Measurements from ENCODE around the gene KAZN.

KAZN gene

GRCh38 chr1:14650951-14651350, 52.5 kb downstream of the KAZN start:
- no peak overlapping the region for H3K4me3 ChIP-seq (ENCODE audit: low read length)
- H3K27me3 ChIP-seq (ENCODE audit: control insufficient read depth, insufficient read depth, low read length): no peaks in the 10 kb centered on the region
- no peaks in the 10 kb centered on the region for H3K9me3 ChIP-seq (replicated peaks; ENCODE audit: low read length)
- H3K4me2 ChIP-seq (ENCODE audit: low read length): no peak overlapping the region
- no peak overlapping the region for H3K9ac ChIP-seq (ENCODE audit: low read depth, low read length)
- no peaks in the 10 kb centered on the region for H3K4me1 ChIP-seq (ENCODE audit: control insufficient read depth, insufficient read depth, low read length)
- no peaks in the 10 kb centered on the region for H3K36me3 ChIP-seq (ENCODE audit: insufficient read depth, low read length)

GRCh38 chr1:14652840-14653239, 54.4 kb downstream of the KAZN start:
- no peak overlapping the region for H3K9ac ChIP-seq (ENCODE audit: low read depth, low read length)
- no peak overlapping the region for H3K4me2 ChIP-seq (ENCODE audit: low read length)
- H3K4me3 ChIP-seq (ENCODE audit: low read length): no peak overlapping the region
- no peaks in the 10 kb centered on the region for H3K36me3 ChIP-seq (ENCODE audit: insufficient read depth, low read length)
- H3K4me1 ChIP-seq (ENCODE audit: control insufficient read depth, insufficient read depth, low read length): no peaks in the 10 kb centered on the region
- no peaks in the 10 kb centered on the region for H3K27me3 ChIP-seq (ENCODE audit: control insufficient read depth, insufficient read depth, low read length)
- H3K9me3 ChIP-seq (replicated peaks; ENCODE audit: low read length): no peaks in the 10 kb centered on the region

- Histone ChIP-seq H3K9ac (ENCODE audit: low read depth, low read length) (no peak overlapping the region), H3K4me3 (ENCODE audit: low read length) (no peak overlapping the region), H3K9me3 (replicated peaks; ENCODE audit: low read length) (no peaks in the 10 kb centered on the region), H3K27me3 (ENCODE audit: control insufficient read depth, insufficient read depth, low read length) (no peaks in the 10 kb centered on the region), H3K4me2 (ENCODE audit: low read length) (no peak overlapping the region), H3K36me3 (ENCODE audit: insufficient read depth, low read length) (no peaks in the 10 kb centered on the region), H3K4me1 (ENCODE audit: control insufficient read depth, insufficient read depth, low read length) (no peaks in the 10 kb centered on the region)
These were observed 55.0 kb downstream of the KAZN start for GRCh38 chr1:14653461-14653960.

- no peak overlapping the region for H3K4me3 ChIP-seq (ENCODE audit: low read length)
- H3K9ac ChIP-seq (ENCODE audit: low read depth, low read length): no peak overlapping the region
- H3K4me2 ChIP-seq (ENCODE audit: low read length): no peak overlapping the region
- no peaks in the 10 kb centered on the region for H3K9me3 ChIP-seq (replicated peaks; ENCODE audit: low read length)
- no peaks in the 10 kb centered on the region for H3K4me1 ChIP-seq (ENCODE audit: control insufficient read depth, insufficient read depth, low read length)
- H3K36me3 ChIP-seq (ENCODE audit: insufficient read depth, low read length): no peaks in the 10 kb centered on the region
- no peaks in the 10 kb centered on the region for H3K27me3 ChIP-seq (ENCODE audit: control insufficient read depth, insufficient read depth, low read length)
These were observed 56.1 kb downstream of the KAZN start for GRCh38 chr1:14654554-14654953.

- no peak overlapping the region for H3K4me2 ChIP-seq (ENCODE audit: low read length)
- H3K9me3 ChIP-seq (replicated peaks; ENCODE audit: low read length): no peaks in the 10 kb centered on the region
- no peak overlapping the region for H3K9ac ChIP-seq (ENCODE audit: low read depth, low read length)
- no peaks in the 10 kb centered on the region for H3K36me3 ChIP-seq (ENCODE audit: insufficient read depth, low read length)
- no peak overlapping the region for H3K4me3 ChIP-seq (ENCODE audit: low read length)
- no peaks in the 10 kb centered on the region for H3K27me3 ChIP-seq (ENCODE audit: control insufficient read depth, insufficient read depth, low read length)
- H3K4me1 ChIP-seq (ENCODE audit: control insufficient read depth, insufficient read depth, low read length): no peaks in the 10 kb centered on the region
These were observed 56.9 kb downstream of the KAZN start for GRCh38 chr1:14655385-14655784.

- no peaks in the 10 kb centered on the region for H3K36me3 ChIP-seq (ENCODE audit: insufficient read depth, low read length)
- no peak overlapping the region for H3K9ac ChIP-seq (ENCODE audit: low read depth, low read length)
- H3K4me3 ChIP-seq (ENCODE audit: low read length): no peak overlapping the region
- H3K27me3 ChIP-seq (ENCODE audit: control insufficient read depth, insufficient read depth, low read length): no peaks in the 10 kb centered on the region
- H3K4me1 ChIP-seq (ENCODE audit: control insufficient read depth, insufficient read depth, low read length): no peaks in the 10 kb centered on the region
- no peaks in the 10 kb centered on the region for H3K9me3 ChIP-seq (replicated peaks; ENCODE audit: low read length)
- no peak overlapping the region for H3K4me2 ChIP-seq (ENCODE audit: low read length)
These were observed 58.0 kb downstream of the KAZN start for GRCh38 chr1:14656384-14656937.

- Histone ChIP-seq H3K4me2 (ENCODE audit: low read length) (no peak overlapping the region), H3K9ac (ENCODE audit: low read depth, low read length) (no peak overlapping the region), H3K36me3 (ENCODE audit: insufficient read depth, low read length) (no peaks in the 10 kb centered on the region), H3K9me3 (replicated peaks; ENCODE audit: low read length) (no peaks in the 10 kb centered on the region), H3K27me3 (ENCODE audit: control insufficient read depth, insufficient read depth, low read length) (no peaks in the 10 kb centered on the region), H3K4me1 (ENCODE audit: control insufficient read depth, insufficient read depth, low read length) (no peaks in the 10 kb centered on the region), H3K4me3 (ENCODE audit: low read length) (no peak overlapping the region)
These were observed 60.2 kb downstream of the KAZN start for GRCh38 chr1:14658642-14659041.

GRCh38 chr1:14659913-14660312, 61.4 kb downstream of the KAZN start:
- Histone ChIP-seq H3K4me1 (ENCODE audit: control insufficient read depth, insufficient read depth, low read length) (no peaks in the 10 kb centered on the region), H3K4me3 (ENCODE audit: low read length) (no peak overlapping the region), H3K36me3 (ENCODE audit: insufficient read depth, low read length) (no peaks in the 10 kb centered on the region), H3K4me2 (ENCODE audit: low read length) (no peak overlapping the region), H3K27me3 (ENCODE audit: control insufficient read depth, insufficient read depth, low read length) (no peaks in the 10 kb centered on the region), H3K9ac (ENCODE audit: low read depth, low read length) (no peak overlapping the region), H3K9me3 (replicated peaks; ENCODE audit: low read length) (no peaks in the 10 kb centered on the region)

- Histone ChIP-seq H3K4me2 (ENCODE audit: low read length) (no peak overlapping the region), H3K9me3 (replicated peaks; ENCODE audit: low read length) (no peaks in the 10 kb centered on the region), H3K36me3 (ENCODE audit: insufficient read depth, low read length) (no peaks in the 10 kb centered on the region), H3K27me3 (ENCODE audit: control insufficient read depth, insufficient read depth, low read length) (no peaks in the 10 kb centered on the region), H3K9ac (ENCODE audit: low read depth, low read length) (no peak overlapping the region), H3K4me1 (ENCODE audit: control insufficient read depth, insufficient read depth, low read length) (no peaks in the 10 kb centered on the region), H3K4me3 (ENCODE audit: low read length) (no peak overlapping the region)
These were observed 62.3 kb downstream of the KAZN start for GRCh38 chr1:14660801-14661200.

GRCh38 chr1:14661222-14661621, 62.7 kb downstream of the KAZN start:
- Histone ChIP-seq H3K4me3 (ENCODE audit: low read length) (no peak overlapping the region), H3K4me2 (ENCODE audit: low read length) (no peak overlapping the region), H3K9me3 (replicated peaks; ENCODE audit: low read length) (no peaks in the 10 kb centered on the region), H3K36me3 (ENCODE audit: insufficient read depth, low read length) (no peaks in the 10 kb centered on the region), H3K27me3 (ENCODE audit: control insufficient read depth, insufficient read depth, low read length) (no peaks in the 10 kb centered on the region), H3K9ac (ENCODE audit: low read depth, low read length) (no peak overlapping the region), H3K4me1 (ENCODE audit: control insufficient read depth, insufficient read depth, low read length) (no peaks in the 10 kb centered on the region)

- Histone ChIP-seq H3K27me3 (ENCODE audit: control insufficient read depth, insufficient read depth, low read length) (no peaks in the 10 kb centered on the region), H3K9ac (ENCODE audit: low read depth, low read length) (no peak overlapping the region), H3K4me1 (ENCODE audit: control insufficient read depth, insufficient read depth, low read length) (no peaks in the 10 kb centered on the region), H3K4me3 (ENCODE audit: low read length) (no peak overlapping the region), H3K9me3 (replicated peaks; ENCODE audit: low read length) (no peaks in the 10 kb centered on the region), H3K36me3 (ENCODE audit: insufficient read depth, low read length) (no peaks in the 10 kb centered on the region), H3K4me2 (ENCODE audit: low read length) (no peak overlapping the region)
These were observed 63.6 kb downstream of the KAZN start for GRCh38 chr1:14662116-14662515.

GRCh38 chr1:14663773-14664172, 65.3 kb downstream of the KAZN start:
- Histone ChIP-seq H3K9me3 (replicated peaks; ENCODE audit: low read length) (no peaks in the 10 kb centered on the region), H3K4me2 (ENCODE audit: low read length) (no peak overlapping the region), H3K27me3 (ENCODE audit: control insufficient read depth, insufficient read depth, low read length) (no peaks in the 10 kb centered on the region), H3K9ac (ENCODE audit: low read depth, low read length) (no peak overlapping the region), H3K4me1 (ENCODE audit: control insufficient read depth, insufficient read depth, low read length) (no peaks in the 10 kb centered on the region), H3K36me3 (ENCODE audit: insufficient read depth, low read length) (no peaks in the 10 kb centered on the region), H3K4me3 (ENCODE audit: low read length) (no peak overlapping the region)

All from skeletal muscle satellite cell (primary cell).